Measurements from ENCODE around the gene MAN1A1.

MAN1A1 gene

DNA sequence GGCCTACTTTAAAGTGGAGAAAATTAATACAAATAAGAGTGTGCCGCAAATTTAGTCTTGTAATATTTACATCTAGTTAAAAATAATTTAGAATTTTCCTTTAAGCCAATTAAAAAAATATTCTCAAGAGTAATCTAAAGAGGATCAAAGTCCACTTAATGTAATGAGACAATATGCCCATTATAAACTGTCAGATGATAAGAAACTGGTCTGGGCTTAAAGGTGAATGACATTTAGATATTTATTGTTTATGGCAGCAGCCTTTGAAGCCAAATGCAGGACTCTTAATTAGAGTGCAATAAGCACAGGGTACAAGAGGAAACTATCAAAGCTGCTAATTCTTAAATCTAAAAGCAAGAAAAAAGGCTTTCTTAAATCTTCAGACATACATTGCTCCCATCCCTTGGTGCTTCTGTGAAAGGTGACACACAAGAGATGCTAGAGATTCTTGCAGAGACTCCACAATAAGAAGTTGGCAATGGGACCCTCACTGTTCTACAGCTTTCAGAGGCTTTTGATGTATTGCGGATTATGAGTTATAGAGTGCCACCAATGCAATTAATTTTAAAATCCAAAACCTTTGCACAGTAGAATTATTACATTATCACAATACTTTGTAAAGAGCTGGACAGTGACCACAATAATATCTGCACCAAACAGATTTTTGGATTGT lies 116.1 kb downstream of the MAN1A1 start:
- Histone ChIP-seq H3K4me1 (ENCODE audit: control insufficient read depth, insufficient read depth, low read length) (no peaks in the 10 kb centered on the region), H3K27me3 (ENCODE audit: control insufficient read depth, insufficient read depth, low read length) (no peaks in the 10 kb centered on the region), H3K36me3 (ENCODE audit: control insufficient read depth, insufficient read depth, low read length) (no peaks in the 10 kb centered on the region), H3K9me3 (ENCODE audit: control insufficient read depth, low read length) (no peaks in the 10 kb centered on the region), H3K9ac (ENCODE audit: low read length) (no peak overlapping the region), H3K4me3 (ENCODE audit: low read length) (no peak overlapping the region)

DNA sequence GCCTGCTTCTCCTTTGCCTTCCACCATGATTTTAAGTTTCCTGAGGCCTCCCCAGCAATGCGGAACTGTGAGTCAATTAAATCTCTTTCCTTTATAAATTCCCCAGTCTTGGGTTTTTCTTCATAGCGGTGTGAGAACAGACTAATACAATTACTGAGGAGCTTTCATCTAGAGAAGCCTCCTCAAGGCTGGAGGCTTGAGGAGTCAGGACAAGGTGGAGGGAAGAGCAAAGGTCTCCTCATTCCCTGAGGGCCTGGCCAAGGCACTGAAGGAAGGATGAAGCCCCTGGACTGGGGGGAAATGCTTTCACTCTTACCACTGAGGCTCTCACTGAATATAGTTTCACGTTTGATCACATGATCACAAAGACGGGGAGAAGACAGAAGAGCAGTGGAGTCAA lies 118.2 kb downstream of the MAN1A1 start:
- Histone ChIP-seq H3K9me3 (ENCODE audit: control insufficient read depth, low read length) (no peaks in the 10 kb centered on the region), H3K36me3 (ENCODE audit: control insufficient read depth, insufficient read depth, low read length) (no peaks in the 10 kb centered on the region), H3K9ac (ENCODE audit: low read length) (no peak overlapping the region), H3K4me1 (ENCODE audit: control insufficient read depth, insufficient read depth, low read length) (no peaks in the 10 kb centered on the region), H3K4me3 (ENCODE audit: low read length) (no peak overlapping the region), H3K27me3 (ENCODE audit: control insufficient read depth, insufficient read depth, low read length) (no peaks in the 10 kb centered on the region)

DNA sequence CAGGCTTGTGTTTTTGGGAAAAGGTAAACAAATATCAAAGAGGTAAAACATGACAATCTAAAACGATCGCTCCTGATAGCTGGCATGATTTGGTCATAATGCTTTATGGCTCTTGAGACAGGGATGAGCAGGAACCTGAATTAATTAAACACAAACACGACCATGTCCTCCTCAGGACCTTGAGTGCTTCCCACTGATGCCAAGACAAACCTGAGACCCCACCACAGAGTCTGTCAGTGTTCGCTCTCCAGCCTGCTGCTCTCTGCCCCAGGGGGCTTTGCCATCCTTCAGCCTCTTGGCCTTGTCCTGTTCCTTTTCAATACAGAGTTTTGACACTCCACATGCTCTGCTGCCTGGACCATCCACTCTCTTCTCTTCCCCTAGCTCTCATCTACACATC lies 119.4 kb downstream of the MAN1A1 start:
- no peak overlapping the region for H3K4me3 ChIP-seq (ENCODE audit: low read length)
- H3K9me3 ChIP-seq (ENCODE audit: control insufficient read depth, low read length): no peaks in the 10 kb centered on the region
- no peaks in the 10 kb centered on the region for H3K27me3 ChIP-seq (ENCODE audit: control insufficient read depth, insufficient read depth, low read length)
- H3K4me1 ChIP-seq (ENCODE audit: control insufficient read depth, insufficient read depth, low read length): no peaks in the 10 kb centered on the region
- no peaks in the 10 kb centered on the region for H3K36me3 ChIP-seq (ENCODE audit: control insufficient read depth, insufficient read depth, low read length)
- no peak overlapping the region for H3K9ac ChIP-seq (ENCODE audit: low read length)

DNA sequence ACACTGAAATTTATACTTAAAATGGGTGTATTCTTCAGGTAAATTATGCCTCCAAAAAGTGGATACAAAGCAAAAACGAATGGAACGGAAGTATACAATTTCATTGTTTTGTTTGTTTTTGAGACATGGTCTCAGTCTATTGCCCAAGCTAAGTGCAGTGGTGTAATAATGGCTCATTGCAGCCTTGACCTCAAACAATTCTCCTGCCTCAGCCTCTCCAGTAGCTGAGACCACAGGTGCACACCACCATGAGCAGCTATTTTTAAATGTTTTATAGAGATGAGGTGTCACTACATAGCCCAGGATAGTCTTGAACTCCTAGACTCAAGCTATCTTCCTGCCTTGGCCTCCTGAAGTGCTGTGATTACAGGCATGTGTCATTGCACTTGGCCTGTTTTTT lies 122.2 kb downstream of the MAN1A1 start:
- no peaks in the 10 kb centered on the region for H3K27me3 ChIP-seq (ENCODE audit: control insufficient read depth, insufficient read depth, low read length)
- no peaks in the 10 kb centered on the region for H3K9me3 ChIP-seq (ENCODE audit: control insufficient read depth, low read length)

DNA sequence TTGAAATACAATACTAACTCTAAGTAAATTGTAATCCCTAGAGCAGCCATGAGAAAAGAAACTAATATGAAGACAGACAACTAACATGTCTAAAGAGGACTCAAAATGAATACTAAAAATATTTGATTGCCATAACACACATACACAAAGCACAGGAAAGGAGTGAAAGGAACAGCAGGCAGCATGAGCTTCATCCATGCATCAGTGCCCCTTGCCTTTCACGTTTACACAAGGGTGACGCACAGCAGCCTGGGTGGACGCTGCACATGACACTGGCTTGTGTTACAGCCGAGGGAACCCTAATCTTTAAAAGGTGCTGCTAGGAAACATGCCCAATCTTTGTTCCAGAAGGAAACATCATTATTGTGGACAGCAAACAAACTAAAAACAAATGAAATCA lies 123.5 kb downstream of the MAN1A1 start:
- H3K4me1 ChIP-seq (ENCODE audit: control insufficient read depth, insufficient read depth, low read length): no peaks in the 10 kb centered on the region
- no peaks in the 10 kb centered on the region for H3K27me3 ChIP-seq (ENCODE audit: control insufficient read depth, insufficient read depth, low read length)
- H3K9ac ChIP-seq (ENCODE audit: low read length): no peak overlapping the region
- H3K4me3 ChIP-seq (ENCODE audit: low read length): no peak overlapping the region
- H3K36me3 ChIP-seq (ENCODE audit: control insufficient read depth, insufficient read depth, low read length): no peaks in the 10 kb centered on the region
- H3K9me3 ChIP-seq (ENCODE audit: control insufficient read depth, low read length): no peaks in the 10 kb centered on the region

More for the DNA sequence above, 122.2 kb downstream of the MAN1A1 start:
- H3K4me3 ChIP-seq (ENCODE audit: low read length): no peak overlapping the region
- no peak overlapping the region for H3K9ac ChIP-seq (ENCODE audit: low read length)
- H3K36me3 ChIP-seq (ENCODE audit: control insufficient read depth, insufficient read depth, low read length): no peaks in the 10 kb centered on the region
- H3K4me1 ChIP-seq (ENCODE audit: control insufficient read depth, insufficient read depth, low read length): no peaks in the 10 kb centered on the region

DNA sequence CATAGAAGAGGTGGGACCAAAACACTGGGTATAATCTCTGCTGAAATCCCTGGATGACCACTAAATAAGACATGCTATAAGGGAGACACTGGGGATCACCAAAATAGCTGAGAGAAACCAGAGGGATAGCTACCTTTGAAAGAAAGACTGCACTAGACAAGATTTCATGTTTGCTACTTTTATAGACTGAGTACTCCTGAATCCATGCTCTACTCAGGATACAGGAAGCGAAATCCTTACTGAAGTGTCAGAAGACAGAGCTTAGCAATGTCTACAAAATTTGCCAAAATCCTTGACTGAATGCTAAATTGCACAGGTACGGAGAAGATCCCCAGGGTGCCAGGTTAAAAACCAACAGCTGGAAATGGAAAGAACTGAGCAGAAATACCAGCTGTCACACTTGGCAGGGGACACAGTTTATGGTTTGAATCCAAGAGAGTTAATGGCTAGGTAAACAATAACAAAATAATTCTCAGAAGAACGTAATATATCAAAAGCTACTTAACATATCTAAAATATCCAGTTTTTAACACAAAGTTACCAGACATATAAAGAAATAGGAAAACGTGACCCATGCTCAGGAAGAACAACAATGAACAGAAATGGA lies 125.4 kb downstream of the MAN1A1 start:
- H3K27me3 ChIP-seq (ENCODE audit: control insufficient read depth, insufficient read depth, low read length): no peaks in the 10 kb centered on the region
- no peak overlapping the region for H3K4me3 ChIP-seq (ENCODE audit: low read length)
- H3K4me1 ChIP-seq (ENCODE audit: control insufficient read depth, insufficient read depth, low read length): no peaks in the 10 kb centered on the region
- no peak overlapping the region for H3K9ac ChIP-seq (ENCODE audit: low read length)
- H3K9me3 ChIP-seq (ENCODE audit: control insufficient read depth, low read length): no peaks in the 10 kb centered on the region
- no peaks in the 10 kb centered on the region for H3K36me3 ChIP-seq (ENCODE audit: control insufficient read depth, insufficient read depth, low read length)

DNA sequence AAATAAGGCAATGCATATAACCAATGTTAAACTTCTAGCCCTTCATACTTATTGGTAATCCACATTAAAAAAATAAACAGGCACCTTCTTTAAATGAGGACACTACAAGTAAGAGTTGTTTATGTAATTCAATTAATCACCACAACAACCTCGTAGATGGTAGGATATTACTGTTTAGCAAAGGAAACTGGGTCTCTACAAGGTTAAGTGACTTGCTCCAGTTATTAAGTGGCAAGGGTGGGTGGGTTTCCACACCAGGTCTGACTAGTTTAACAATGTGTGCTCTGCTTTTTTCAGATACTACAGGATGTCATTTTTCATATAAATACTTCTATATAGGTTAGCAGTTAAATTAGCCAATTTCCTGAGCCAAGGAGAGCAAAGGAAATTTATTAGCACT lies 129.1 kb downstream of the MAN1A1 start:
- no peaks in the 10 kb centered on the region for H3K36me3 ChIP-seq (ENCODE audit: control insufficient read depth, insufficient read depth, low read length)
- H3K27me3 ChIP-seq (ENCODE audit: control insufficient read depth, insufficient read depth, low read length): no peaks in the 10 kb centered on the region
- no peaks in the 10 kb centered on the region for H3K4me1 ChIP-seq (ENCODE audit: control insufficient read depth, insufficient read depth, low read length)
- H3K9ac ChIP-seq (ENCODE audit: low read length): no peak overlapping the region
- H3K9me3 ChIP-seq (ENCODE audit: control insufficient read depth, low read length): no peaks in the 10 kb centered on the region
- H3K4me3 ChIP-seq (ENCODE audit: low read length): no peak overlapping the region

DNA sequence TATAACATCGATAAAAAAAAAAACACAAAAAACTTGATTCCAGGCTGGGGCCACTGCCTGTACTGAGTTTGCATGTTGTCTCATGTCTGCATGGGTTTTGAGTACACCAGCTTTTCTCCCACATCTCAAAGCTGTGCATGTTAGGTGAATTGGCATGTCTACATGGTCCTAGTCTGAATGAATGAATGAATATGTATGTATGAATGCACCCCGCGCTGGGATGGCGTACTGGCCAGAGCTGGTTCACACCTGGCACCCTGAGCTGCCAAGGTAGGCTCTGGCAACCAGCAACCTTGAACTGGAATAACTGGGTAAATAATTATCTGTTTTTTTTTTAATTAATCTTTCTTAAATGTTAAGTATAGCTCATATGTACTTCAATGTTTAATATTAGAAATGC lies 131.0 kb downstream of the MAN1A1 start:
- H3K9me3 ChIP-seq (ENCODE audit: control insufficient read depth, low read length): no peaks in the 10 kb centered on the region
- no peaks in the 10 kb centered on the region for H3K27me3 ChIP-seq (ENCODE audit: control insufficient read depth, insufficient read depth, low read length)
- no peak overlapping the region for H3K4me3 ChIP-seq (ENCODE audit: low read length)
- H3K36me3 ChIP-seq (ENCODE audit: control insufficient read depth, insufficient read depth, low read length): no peaks in the 10 kb centered on the region
- no peak overlapping the region for H3K9ac ChIP-seq (ENCODE audit: low read length)
- no peaks in the 10 kb centered on the region for H3K4me1 ChIP-seq (ENCODE audit: control insufficient read depth, insufficient read depth, low read length)

DNA sequence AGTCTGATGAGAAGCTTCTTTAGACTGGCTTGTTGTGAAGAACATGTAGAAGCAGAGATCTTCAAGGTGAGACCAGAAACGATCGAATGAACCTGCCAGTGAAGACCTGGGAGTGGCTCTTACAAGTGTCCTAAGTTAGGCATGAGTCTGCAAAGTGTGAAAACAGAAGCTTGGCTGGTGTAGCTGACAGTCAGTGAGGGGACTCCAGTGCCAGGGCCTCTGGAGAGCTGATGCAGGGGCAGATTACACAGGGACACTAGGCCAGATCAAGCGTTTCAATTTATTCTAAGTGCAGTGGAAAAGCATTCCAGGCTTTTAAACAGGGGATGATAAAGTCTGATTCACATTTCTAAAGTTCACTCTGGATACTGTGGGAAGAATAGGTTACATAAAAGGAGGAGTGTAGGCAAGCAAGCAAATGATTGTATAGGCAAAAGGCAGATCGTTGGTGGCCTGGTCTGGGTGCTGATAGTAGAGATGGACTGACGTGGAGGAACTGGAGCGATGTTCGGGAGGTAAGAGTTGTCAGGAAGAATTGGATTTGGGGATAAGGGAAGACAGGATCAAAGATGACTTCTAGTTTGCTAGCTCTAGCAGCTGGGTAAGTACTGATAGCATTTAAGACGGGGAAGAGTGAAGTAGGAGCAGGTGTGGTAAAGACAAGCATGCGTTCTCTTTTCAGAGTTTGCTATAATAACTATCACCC lies 133.5 kb downstream of the MAN1A1 start:
- Histone ChIP-seq H3K4me3 (ENCODE audit: low read length) (no peak overlapping the region), H3K4me1 (ENCODE audit: control insufficient read depth, insufficient read depth, low read length) (no peaks in the 10 kb centered on the region), H3K27me3 (ENCODE audit: control insufficient read depth, insufficient read depth, low read length) (no peaks in the 10 kb centered on the region), H3K9me3 (ENCODE audit: control insufficient read depth, low read length) (no peaks in the 10 kb centered on the region), H3K36me3 (ENCODE audit: control insufficient read depth, insufficient read depth, low read length) (no peaks in the 10 kb centered on the region), H3K9ac (ENCODE audit: low read length) (no peak overlapping the region)

DNA sequence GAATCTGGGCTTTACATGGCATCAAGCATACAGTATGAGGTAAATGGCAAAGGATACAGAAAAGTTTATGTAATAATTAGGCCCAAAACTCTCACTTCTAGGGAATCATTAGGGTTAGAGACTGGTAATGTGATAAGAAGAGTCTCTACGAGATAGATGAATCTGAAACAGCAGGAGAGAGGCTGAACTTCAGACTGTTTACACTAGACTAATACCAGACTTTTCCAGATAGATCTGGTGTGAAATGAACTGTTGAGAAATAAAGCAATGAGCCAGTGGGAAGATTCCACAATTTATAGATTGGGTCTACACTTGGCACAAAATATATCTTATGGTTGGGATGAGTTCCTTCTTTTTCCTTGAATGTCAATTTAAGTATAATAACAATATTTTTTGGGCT lies 134.3 kb downstream of the MAN1A1 start:
- Histone ChIP-seq H3K4me1 (ENCODE audit: control insufficient read depth, insufficient read depth, low read length) (no peaks in the 10 kb centered on the region), H3K9ac (ENCODE audit: low read length) (no peak overlapping the region), H3K36me3 (ENCODE audit: control insufficient read depth, insufficient read depth, low read length) (no peaks in the 10 kb centered on the region), H3K9me3 (ENCODE audit: control insufficient read depth, low read length) (no peaks in the 10 kb centered on the region), H3K4me3 (ENCODE audit: low read length) (no peak overlapping the region), H3K27me3 (ENCODE audit: control insufficient read depth, insufficient read depth, low read length) (no peaks in the 10 kb centered on the region)

DNA sequence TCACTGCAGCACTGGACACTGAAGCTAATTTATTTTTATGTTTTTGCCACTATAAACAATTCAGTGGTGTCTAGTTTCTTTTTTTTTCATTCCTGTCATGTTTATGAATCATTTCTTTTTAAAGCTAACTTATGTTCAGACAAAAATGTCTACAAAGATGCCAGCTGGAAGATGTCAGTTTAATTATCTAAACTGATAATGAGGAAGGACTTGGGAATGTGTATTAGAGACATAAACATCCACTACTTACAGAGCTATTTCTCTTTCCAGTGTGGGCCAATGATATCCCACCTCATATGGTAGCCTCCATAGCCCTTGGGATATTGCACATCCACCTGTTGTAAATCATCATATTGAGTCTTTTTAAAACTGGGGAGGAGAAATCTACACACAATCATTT lies 139.0 kb downstream of the MAN1A1 start:
- no peaks in the 10 kb centered on the region for H3K36me3 ChIP-seq (ENCODE audit: control insufficient read depth, insufficient read depth, low read length)
- H3K4me3 ChIP-seq (ENCODE audit: low read length): no peak overlapping the region
- no peaks in the 10 kb centered on the region for H3K4me1 ChIP-seq (ENCODE audit: control insufficient read depth, insufficient read depth, low read length)
- H3K27me3 ChIP-seq (ENCODE audit: control insufficient read depth, insufficient read depth, low read length): no peaks in the 10 kb centered on the region
- no peaks in the 10 kb centered on the region for H3K9me3 ChIP-seq (ENCODE audit: control insufficient read depth, low read length)
- H3K9ac ChIP-seq (ENCODE audit: low read length): no peak overlapping the region

DNA sequence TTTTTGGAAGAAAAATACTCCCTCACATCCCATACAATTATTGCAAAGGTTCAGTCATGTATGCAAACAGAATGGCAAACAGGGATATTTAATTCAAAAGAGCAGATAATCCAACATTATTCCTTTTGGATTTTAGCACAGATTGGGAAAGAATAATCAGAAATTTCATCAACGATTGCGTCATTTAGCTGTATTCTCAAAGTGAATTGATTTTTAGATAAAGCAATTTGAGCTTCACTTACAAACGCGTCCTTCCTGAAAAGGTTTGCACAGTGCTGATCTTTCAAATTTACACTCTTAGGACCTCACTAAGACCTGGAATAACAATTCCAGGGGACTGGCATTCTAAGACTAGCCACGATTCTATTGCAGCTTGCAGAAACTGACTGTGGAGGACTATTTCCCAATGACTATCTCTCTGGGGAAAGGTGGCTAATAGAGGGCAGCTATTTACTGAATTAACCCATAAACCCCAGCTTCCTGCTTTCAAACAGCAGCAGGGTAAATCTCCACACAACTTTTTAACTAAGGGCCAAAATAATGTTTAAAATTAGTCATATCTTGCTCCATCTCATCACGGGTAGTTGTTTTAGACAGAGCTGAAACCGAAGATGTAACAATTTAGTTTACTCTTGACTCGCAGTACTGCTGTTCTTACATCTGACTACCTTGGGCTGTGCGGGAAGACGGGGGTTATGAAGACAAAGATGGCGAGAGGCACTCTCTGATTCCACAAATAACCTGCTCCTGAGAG lies 139.9 kb downstream of the MAN1A1 start:
- no peaks in the 10 kb centered on the region for H3K36me3 ChIP-seq (ENCODE audit: control insufficient read depth, insufficient read depth, low read length)
- no peaks in the 10 kb centered on the region for H3K9me3 ChIP-seq (ENCODE audit: control insufficient read depth, low read length)
- H3K4me1 ChIP-seq (ENCODE audit: control insufficient read depth, insufficient read depth, low read length): no peaks in the 10 kb centered on the region
- no peaks in the 10 kb centered on the region for H3K27me3 ChIP-seq (ENCODE audit: control insufficient read depth, insufficient read depth, low read length)
- H3K9ac ChIP-seq (ENCODE audit: low read length): no peak overlapping the region
- no peak overlapping the region for H3K4me3 ChIP-seq (ENCODE audit: low read length)

Data from mucosa of stomach (tissue), 1 donor.